ENCODE data around the gene PPP1R14C. TPM values are rescaled to one million over a fixed set of nuclear protein-coding genes. Genes with fewer than 3 reads are reported as not detected.

Gene PPP1R14C
- total and polyA plus RNA-seq, 2 donors (not counting 3 experiments of a cell fraction or from before 2014, with no cell fraction given): not detected

GRCh38 chr6:150163970-150164369, 21.1 kb downstream of the PPP1R14C start:
- Histone ChIP-seq H3K4me2 (ENCODE audit: insufficient read depth, low read length) (no peak overlapping the region), H3K4me1 (ENCODE audit: control insufficient read depth, extremely low read depth, insufficient read depth, low read length) (no peaks in the 10 kb centered on the region), H3K9me1 (replicated peaks; ENCODE audit: control insufficient read depth, extremely low read depth, insufficient read depth, low read length) (no peaks in the 10 kb centered on the region), H4K20me1 (replicated peaks; ENCODE audit: control insufficient read depth, extremely low read depth, insufficient read depth, low read length) (no peaks in the 10 kb centered on the region), H3K36me3 (ENCODE audit: control insufficient read depth in 2 of 2, extremely low read depth in 1 of 2, insufficient read depth in 2 of 2, low read length in 2 of 2) (no peaks in the 10 kb centered on the region), H2AFZ (ENCODE audit: low read depth, low read length) (no peak overlapping the region), H3K9me3 (replicated peaks; ENCODE audit: control insufficient read depth, insufficient read depth, low read length) (no peaks in the 10 kb centered on the region), H3K27ac (ENCODE audit: insufficient read depth, low read depth, low read length) (no peak overlapping the region), H3K4me3 (replicated peaks in 1 of 3; ENCODE audit: insufficient read depth in 1 of 3, low read depth in 1 of 3, low read length in 3 of 3) (no peak overlapping the region), H3K9ac (replicated peaks; ENCODE audit: extremely low read depth, insufficient read depth, low read length) (no peak overlapping the region), H3K79me2 (ENCODE audit: control insufficient read depth, insufficient read depth, low read length) (no peaks in the 10 kb centered on the region), H3K27me3 (ENCODE audit: control insufficient read depth in 2 of 2, insufficient read depth in 2 of 2, low read length in 2 of 2) (no peaks in the 10 kb centered on the region)
- POLR2A ChIA-PET: no interaction called here
- dilution Hi-C loops (cut with MboI; ENCODE audit: extremely low pct_ligation_motif_present, low sequenced_read_pairs): no loop called here
- no TSS peak for BruUV-seq (replicated peaks)
- intact Hi-C loops (cut with micrococcal nuclease): no loop called here
- CTCF ChIA-PET: no interaction called here
- TF ChIP-seq CTCF (IDR thresholded peaks at IDR 0.05; ENCODE audit: extremely low read depth in 1 of 2, insufficient read depth in 1 of 2, low read depth in 1 of 2, low read length in 2 of 2): no peak
- TF ChIP-seq EZH2 (IDR thresholded peaks at IDR 0.05; ENCODE audit: borderline replicate concordance, low read depth, low read length, severe bottlenecking): no peak
- no peak for TF ChIP-seq MYC (IDR thresholded peaks at IDR 0.05; ENCODE audit: low read depth, low read length)
- TF ChIP-seq FOS (IDR thresholded peaks at IDR 0.05; ENCODE audit: borderline replicate concordance, insufficient read depth, low read length): no peak
- TF ChIP-seq MAX (IDR thresholded peaks at IDR 0.05; ENCODE audit: insufficient read depth, insufficient read length): no peak
- TF ChIP-seq POLR2AphosphoS5 (IDR thresholded peaks at IDR 0.05; ENCODE audit: insufficient read depth, low read depth, low read length): no peak
- TF ChIP-seq JUN (IDR thresholded peaks at IDR 0.05; ENCODE audit: borderline replicate concordance, insufficient read depth, insufficient read length, low read depth): no peak
- TF ChIP-seq GATA2 (IDR thresholded peaks at IDR 0.05; ENCODE audit: insufficient read depth, insufficient read length, low read depth, low read length): no peak
- no peak for TF ChIP-seq POLR2A (IDR thresholded peaks at IDR 0.05; ENCODE audit: low read depth, low read length)
- FAIRE-seq (no peak), DNase-seq (ENCODE audit: low read depth, low spot score) (no peak)

Measured in endothelial cell of umbilical vein (primary cell).